22Rv1 (cell line): ENCODE measurements around the gene MYLK.

Source experiments
- CTCF ChIP-seq: fragments of 450-650 bp; IDR thresholded peaks from 2 replicates; pipeline ENCODE4 v1.5.1; 2017; ENCODE audit warnings: mild to moderate bottlenecking
- ZFX ChIP-seq: fragments of 450-650 bp; IDR thresholded peaks from 2 replicates; pipeline ENCODE4 v1.6.1; 2017; ENCODE audit warnings: antibody characterized with exemption, borderline replicate concordance

- TF ChIP-seq CTCF = no peak
- TF ChIP-seq ZFX = no peak
These were observed 320.1 kb downstream of the MYLK start for GRCh38 chr3:123564056-123564455.
